ENCODE measurements around the gene ALAS2.

ALAS2 gene

GRCh38 chrX:54999717-55000598 lies 30.8 kb downstream of the ALAS2 start, which contains the start of gene APEX2 (continued):
- TF ChIP-seq, protein P1, sequence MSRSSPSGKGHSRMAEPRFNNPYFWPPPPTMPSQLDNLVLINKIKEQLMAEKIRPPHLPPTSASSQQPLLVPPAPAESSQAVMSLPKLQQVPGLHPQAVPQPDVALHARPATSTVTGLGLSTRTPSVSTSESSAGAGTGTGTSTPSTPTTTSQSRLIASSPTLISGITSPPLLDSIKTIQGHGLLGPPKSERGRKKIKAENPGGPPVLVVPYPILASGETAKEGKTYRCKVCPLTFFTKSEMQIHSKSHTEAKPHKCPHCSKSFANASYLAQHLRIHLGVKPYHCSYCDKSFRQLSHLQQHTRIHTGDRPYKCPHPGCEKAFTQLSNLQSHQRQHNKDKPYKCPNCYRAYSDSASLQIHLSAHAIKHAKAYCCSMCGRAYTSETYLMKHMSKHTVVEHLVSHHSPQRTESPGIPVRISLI (tag by site-specific recombination; IDR thresholded peaks at IDR 0.05) = no peak
- TF ChIP-seq ZNF354C (tag by site-specific recombination; IDR thresholded peaks at IDR 0.05; ENCODE audit: borderline replicate concordance, low read depth) (no peak), KLF16 (tag by site-specific recombination; IDR thresholded peaks at IDR 0.05) (peak; percentile 53; the same call in 1 of the 2 replicates), ZSCAN18 (tag by site-specific recombination; IDR thresholded peaks at IDR 0.05) (no peak), ZNF394 (tag by site-specific recombination; IDR thresholded peaks at IDR 0.05; ENCODE audit: borderline replicate concordance) (peak; percentile 17; the same call in 1 of the 2 replicates), ZNF404 (tag by site-specific recombination; IDR thresholded peaks at IDR 0.05) (no peak), ZNF423 (tag by site-specific recombination; IDR thresholded peaks at IDR 0.05) (no peak), ZNF24 (tag by site-specific recombination; IDR thresholded peaks at IDR 0.05) (no peak), TRIM28 (IDR thresholded peaks at IDR 0.05; ENCODE audit: borderline replicate concordance, low read length) (peak; percentile 82; the same call in 1 of the 2 replicates), ZNF202 (tag by site-specific recombination; IDR thresholded peaks at IDR 0.05; ENCODE audit: borderline replicate concordance) (no peak), SP2 (tag by site-specific recombination; IDR thresholded peaks at IDR 0.05) (peak; percentile 88), ZBTB11 (tag by site-specific recombination; conservative IDR thresholded peaks at IDR 0.05; ENCODE audit: low read depth) (peak; percentile 82), ZNF830 (tag by site-specific recombination; IDR thresholded peaks at IDR 0.05; ENCODE audit: low read depth) (no peak), ZSCAN16 (tag by site-specific recombination; IDR thresholded peaks at IDR 0.05) (no peak), ZBTB1 (tag by site-specific recombination; IDR thresholded peaks at IDR 0.05) (no peak), ZNF239 (tag by site-specific recombination; IDR thresholded peaks at IDR 0.05) (no peak), ZNF121 (tag by site-specific recombination; IDR thresholded peaks at IDR 0.05) (no peak), HOXA7 (CRISPR knock-in tag; IDR thresholded peaks at IDR 0.05; ENCODE audit: borderline replicate concordance) (no peak), ZNF211 (tag by site-specific recombination; IDR thresholded peaks at IDR 0.05; ENCODE audit: low read depth) (no peak), ATF2 (tag by site-specific recombination; IDR thresholded peaks at IDR 0.05; ENCODE audit: low read depth) (no peak), ZNF610 (tag by site-specific recombination; IDR thresholded peaks at IDR 0.05; ENCODE audit: borderline replicate concordance) (peak; percentile 10; the same call in 1 of the 2 replicates), ZNF701 (tag by site-specific recombination; IDR thresholded peaks at IDR 0.05) (no peak), ZNF140 (tag by site-specific recombination; IDR thresholded peaks at IDR 0.05) (peak; percentile 77), HOXC10 (CRISPR knock-in tag; IDR thresholded peaks at IDR 0.05) (no peak)
- TF ChIP-seq, protein P2, sequence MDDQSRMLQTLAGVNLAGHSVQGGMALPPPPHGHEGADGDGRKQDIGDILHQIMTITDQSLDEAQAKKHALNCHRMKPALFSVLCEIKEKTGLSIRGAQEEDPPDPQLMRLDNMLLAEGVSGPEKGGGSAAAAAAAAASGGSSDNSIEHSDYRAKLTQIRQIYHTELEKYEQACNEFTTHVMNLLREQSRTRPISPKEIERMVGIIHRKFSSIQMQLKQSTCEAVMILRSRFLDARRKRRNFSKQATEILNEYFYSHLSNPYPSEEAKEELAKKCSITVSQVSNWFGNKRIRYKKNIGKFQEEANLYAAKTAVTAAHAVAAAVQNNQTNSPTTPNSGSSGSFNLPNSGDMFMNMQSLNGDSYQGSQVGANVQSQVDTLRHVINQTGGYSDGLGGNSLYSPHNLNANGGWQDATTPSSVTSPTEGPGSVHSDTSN (CRISPR knock-in tag; IDR thresholded peaks at IDR 0.05) = no peak
- TF ChIP-seq, protein P3, sequence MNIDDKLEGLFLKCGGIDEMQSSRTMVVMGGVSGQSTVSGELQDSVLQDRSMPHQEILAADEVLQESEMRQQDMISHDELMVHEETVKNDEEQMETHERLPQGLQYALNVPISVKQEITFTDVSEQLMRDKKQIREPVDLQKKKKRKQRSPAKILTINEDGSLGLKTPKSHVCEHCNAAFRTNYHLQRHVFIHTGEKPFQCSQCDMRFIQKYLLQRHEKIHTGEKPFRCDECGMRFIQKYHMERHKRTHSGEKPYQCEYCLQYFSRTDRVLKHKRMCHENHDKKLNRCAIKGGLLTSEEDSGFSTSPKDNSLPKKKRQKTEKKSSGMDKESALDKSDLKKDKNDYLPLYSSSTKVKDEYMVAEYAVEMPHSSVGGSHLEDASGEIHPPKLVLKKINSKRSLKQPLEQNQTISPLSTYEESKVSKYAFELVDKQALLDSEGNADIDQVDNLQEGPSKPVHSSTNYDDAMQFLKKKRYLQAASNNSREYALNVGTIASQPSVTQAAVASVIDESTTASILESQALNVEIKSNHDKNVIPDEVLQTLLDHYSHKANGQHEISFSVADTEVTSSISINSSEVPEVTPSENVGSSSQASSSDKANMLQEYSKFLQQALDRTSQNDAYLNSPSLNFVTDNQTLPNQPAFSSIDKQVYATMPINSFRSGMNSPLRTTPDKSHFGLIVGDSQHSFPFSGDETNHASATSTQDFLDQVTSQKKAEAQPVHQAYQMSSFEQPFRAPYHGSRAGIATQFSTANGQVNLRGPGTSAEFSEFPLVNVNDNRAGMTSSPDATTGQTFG (tag by site-specific recombination; IDR thresholded peaks at IDR 0.05; ENCODE audit: borderline replicate concordance) = no peak
